Neural crest cell (in vitro differentiated cells): ENCODE results near the gene MAP3K6. TPM values are rescaled to one million over a fixed set of nuclear protein-coding genes. Genes with fewer than 3 reads are reported as not detected.

ENCODE experiments used
- DNase-seq: peaks from one replicate; pipeline ENCODE4 v3.0.0; 2021; ENCODE audit warnings: low read depth, mixed read lengths, low spot score
- H3K27ac Mint-ChIP-seq: one replicate; pipeline ENCODE4 v1.8.0; 2021; ENCODE audit warnings: mild to moderate bottlenecking, mixed read lengths; ENCODE audit not compliant: unreplicated experiment
- H3K27me3 Mint-ChIP-seq: 2 replicates; pipeline ENCODE4 v1.8.0; 2021; ENCODE audit warnings: low read depth, mild to moderate bottlenecking, mixed read lengths
- H3K36me3 Mint-ChIP-seq: 2 replicates; pipeline ENCODE4 v1.8.0; 2021; ENCODE audit warnings: low read depth, mild to moderate bottlenecking, mixed read lengths
- H3K4me1 Mint-ChIP-seq: 2 replicates; pipeline ENCODE4 v1.8.0; 2021; ENCODE audit warnings: mixed read lengths
- H3K4me3 Mint-ChIP-seq: one replicate; pipeline ENCODE4 v1.8.0; 2021; ENCODE audit warnings: mild to moderate bottlenecking, mixed read lengths
- H3K9me3 Mint-ChIP-seq: 2 replicates; pipeline ENCODE4 v1.8.0; 2021; ENCODE audit warnings: mixed read lengths
- CTCF ChIP-seq: fragments of 200-600 bp; sonication (generic); conservative IDR thresholded peaks from 2 replicates; pipeline ENCODE4 v1.5.0; 2021; ENCODE audit warnings: antibody characterized with exemption, mild to moderate bottlenecking
- total RNA-seq: library from RNA; stranded (reverse); gene quantifications from 2 replicates; pipeline ENCODE4 v1.2.1, GENCODE V29; 2021

Gene MAP3K6
- total RNA-seq, 1 donor from 2014 or later: 13.6 TPM

- Mint-ChIP-seq H3K9me3 (no peaks in the 10 kb centered on the region), H3K4me3 (peak overlapping the region; percentile 94), H3K27me3 (peaks cover 3% of the 10 kb centered on the region), H3K4me1 (peaks cover 19% of the 10 kb centered on the region), H3K27ac (peak overlapping the region; percentile 99), H3K36me3 (no peaks in the 10 kb centered on the region)
- no peak for DNase-seq
- TF ChIP-seq CTCF: no peak
Observed at GRCh38 chr1:27322569-27323240, 44.1 kb downstream of the MAP3K6 start.

GRCh38 chr1:27321813-27322568 is 44.8 kb downstream of the MAP3K6 start, which contains the start of gene TMEM222:
Gene TMEM222, plus strand, starts transcription at chr1:27322163. Its CDS starts 35 bp downstream, at chr1:27322198.
- peak; percentile 96 for DNase-seq
- Mint-ChIP-seq H3K27me3 (peaks cover 3% of the 10 kb centered on the region), H3K36me3 (no peaks in the 10 kb centered on the region), H3K9me3 (no peaks in the 10 kb centered on the region), H3K27ac (peak within 1 kb of the TSS; percentile 99), H3K4me3 (peak within 1 kb of the TSS; percentile 94), H3K4me1 (peaks cover 19% of the 10 kb centered on the region)
- peak; percentile 26 for TF ChIP-seq CTCF

GRCh38 chr1:27318596-27318995 is 48.2 kb downstream of the MAP3K6 start:
- TF ChIP-seq CTCF: no peak
- Mint-ChIP-seq H3K9me3 (no peaks in the 10 kb centered on the region), H3K4me1 (peaks cover 15% of the 10 kb centered on the region), H3K27me3 (peaks cover 6% of the 10 kb centered on the region), H3K36me3 (no peaks in the 10 kb centered on the region), H3K27ac (no peak overlapping the region), H3K4me3 (no peak overlapping the region)
- no peak for DNase-seq

GRCh38 chr1:27318136-27318535 is 48.6 kb downstream of the MAP3K6 start:
- no peak for TF ChIP-seq CTCF
- DNase-seq: no peak

GRCh38 chr1:27316860-27317259 is 49.9 kb downstream of the MAP3K6 start:
- peaks cover 10% of the 10 kb centered on the region for H3K27me3 Mint-ChIP-seq
- H3K4me1 Mint-ChIP-seq: peaks cover 8% of the 10 kb centered on the region
- no peaks in the 10 kb centered on the region for H3K36me3 Mint-ChIP-seq
- H3K4me3 Mint-ChIP-seq: no peak overlapping the region
- no peaks in the 10 kb centered on the region for H3K9me3 Mint-ChIP-seq
- no peak overlapping the region for H3K27ac Mint-ChIP-seq
- TF ChIP-seq CTCF: no peak
- no peak for DNase-seq

More at GRCh38 chr1:27318136-27318535, 48.6 kb downstream of the MAP3K6 start:
- Mint-ChIP-seq H3K27ac (no peak overlapping the region), H3K9me3 (no peaks in the 10 kb centered on the region), H3K4me3 (peak overlapping the region; percentile 17), H3K27me3 (peaks cover 9% of the 10 kb centered on the region), H3K4me1 (peaks cover 13% of the 10 kb centered on the region), H3K36me3 (no peaks in the 10 kb centered on the region)
